HG02759 (cell line): Measurements from ENCODE around the gene RASEF.

ENCODE experiments used
- ATAC-seq: cut with Tn5 transposase; IDR thresholded peaks from one replicate; pipeline ENCODE4 v1.9.1; 2021; ENCODE audit warnings: mild to moderate bottlenecking, moderate library complexity; ENCODE audit not compliant: unreplicated experiment

The RASEF gene

GRCh38 chr9:83059417-83059816 lies 3.5 kb downstream of the RASEF start:
- no peak for ATAC-seq

- ATAC-seq, result no peak
Measured at GRCh38 chr9:83056911-83057310, 6.0 kb downstream of the RASEF start.

GRCh38 chr9:83056174-83056573 lies 6.8 kb downstream of the RASEF start:
- ATAC-seq, result no peak

DNA sequence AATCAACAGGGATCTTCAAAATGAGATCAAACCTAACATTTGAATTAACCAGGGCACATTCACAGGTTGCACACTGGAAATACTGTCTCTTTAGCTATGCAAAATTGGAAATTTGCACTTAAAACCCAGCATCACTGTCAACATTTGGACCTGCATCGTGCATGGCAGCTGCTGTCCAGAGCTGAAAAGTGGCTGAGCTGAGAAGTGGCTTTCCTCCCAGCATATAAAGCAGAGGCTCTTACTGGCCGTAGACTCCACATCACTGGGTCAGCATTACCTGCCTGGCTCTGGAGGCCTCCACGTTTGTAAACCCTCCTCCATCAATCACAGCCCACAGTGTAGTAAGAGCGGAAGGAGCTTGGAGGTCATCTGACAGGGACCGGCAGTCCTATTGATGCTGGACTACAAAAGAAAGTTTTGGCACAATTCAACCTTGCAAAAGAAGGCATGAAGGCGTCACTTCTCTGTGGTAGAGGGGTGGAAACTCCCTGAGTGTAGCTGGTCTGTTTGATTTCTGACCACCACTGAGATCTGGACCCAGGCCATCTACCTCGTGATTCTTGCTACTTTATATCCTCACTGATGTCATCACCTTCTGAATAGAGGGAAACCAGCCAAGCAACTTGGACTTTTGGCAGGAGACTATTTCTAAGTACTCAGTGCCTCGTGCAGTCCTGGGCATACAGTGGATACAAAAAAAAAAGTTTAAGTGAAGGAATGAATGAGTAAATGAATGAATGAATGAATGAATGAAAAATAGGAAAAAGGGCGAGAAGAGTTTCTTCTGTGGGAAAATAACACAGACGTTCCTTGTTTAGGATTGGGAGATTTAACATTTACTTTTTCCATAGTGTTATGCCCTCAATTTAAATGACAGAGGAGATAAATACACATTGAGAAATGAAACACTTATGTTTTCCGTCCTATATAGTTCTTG lies 14.8 kb downstream of the RASEF start:
- no peak for ATAC-seq

DNA sequence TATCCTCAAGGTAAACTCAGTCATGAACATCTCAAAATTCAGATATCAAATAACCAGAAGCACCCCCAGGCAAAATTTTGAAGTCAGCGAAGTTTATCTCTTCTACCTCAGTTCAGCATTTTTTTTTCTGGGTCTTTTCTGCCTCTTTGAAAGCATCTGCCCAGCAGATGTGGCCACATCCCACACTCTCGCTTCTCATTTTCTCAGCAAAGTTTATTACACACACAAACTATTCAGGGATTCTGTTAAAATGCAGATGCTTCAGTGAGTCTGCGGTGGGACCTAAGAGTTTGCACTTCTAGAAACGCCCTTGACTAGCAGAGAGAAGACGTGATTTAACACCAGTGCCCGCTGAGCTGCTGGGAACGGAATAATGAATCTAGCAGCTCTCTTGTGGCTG lies 19.3 kb downstream of the RASEF start:
- no peak for ATAC-seq

DNA sequence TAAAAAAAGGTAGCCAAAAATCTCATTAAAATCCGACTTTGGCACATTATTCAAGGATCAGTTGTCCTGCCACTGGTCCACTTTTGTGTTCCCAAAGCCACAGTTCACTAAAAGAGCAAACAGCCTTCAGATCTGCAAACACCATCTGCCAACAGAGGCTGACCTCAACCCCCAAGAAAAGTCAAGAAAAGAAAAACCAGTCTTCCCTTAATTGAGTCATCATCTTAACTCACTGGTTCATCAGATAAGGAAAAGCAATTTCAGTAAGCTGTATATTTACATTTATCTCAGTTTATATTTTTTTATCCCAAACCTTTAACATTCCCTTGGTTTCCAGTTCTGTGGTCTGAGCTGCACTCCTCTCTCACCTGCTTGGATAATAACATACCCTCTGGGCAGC lies 21.2 kb downstream of the RASEF start:
- no peak for ATAC-seq

GRCh38 chr9:83039303-83039702 lies 23.6 kb downstream of the RASEF start:
- ATAC-seq, result no peak

GRCh38 chr9:83036043-83036442 lies 26.9 kb downstream of the RASEF start:
- no peak for ATAC-seq

- ATAC-seq, result no peak
Measured at GRCh38 chr9:83035143-83035542, 27.8 kb downstream of the RASEF start.

DNA sequence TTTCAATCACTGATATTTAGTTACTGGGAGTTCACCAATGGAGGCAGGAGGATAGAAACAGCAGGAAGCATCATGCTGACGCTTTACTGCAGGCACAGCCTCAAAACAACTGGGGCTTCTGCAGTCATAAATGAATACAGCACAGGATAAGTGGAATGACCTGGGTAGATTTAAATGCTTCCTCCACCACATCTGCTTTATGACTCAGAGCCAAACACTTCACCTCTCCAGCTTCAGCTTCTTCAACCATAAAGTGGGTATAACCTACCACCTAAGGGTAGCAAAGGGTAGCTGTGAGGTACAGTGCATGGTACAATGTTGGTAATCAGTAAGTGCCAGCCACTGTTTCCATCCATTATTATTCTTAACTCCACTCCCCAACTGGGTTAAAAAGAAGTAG lies 28.4 kb downstream of the RASEF start:
- no peak for ATAC-seq

GRCh38 chr9:83034026-83034425 lies 28.9 kb downstream of the RASEF start:
- ATAC-seq, result no peak

GRCh38 chr9:83032065-83032625 lies 30.8 kb downstream of the RASEF start:
- ATAC-seq, result no peak

GRCh38 chr9:83030391-83031107 lies 32.4 kb downstream of the RASEF start:
- ATAC-seq, result no peak

DNA sequence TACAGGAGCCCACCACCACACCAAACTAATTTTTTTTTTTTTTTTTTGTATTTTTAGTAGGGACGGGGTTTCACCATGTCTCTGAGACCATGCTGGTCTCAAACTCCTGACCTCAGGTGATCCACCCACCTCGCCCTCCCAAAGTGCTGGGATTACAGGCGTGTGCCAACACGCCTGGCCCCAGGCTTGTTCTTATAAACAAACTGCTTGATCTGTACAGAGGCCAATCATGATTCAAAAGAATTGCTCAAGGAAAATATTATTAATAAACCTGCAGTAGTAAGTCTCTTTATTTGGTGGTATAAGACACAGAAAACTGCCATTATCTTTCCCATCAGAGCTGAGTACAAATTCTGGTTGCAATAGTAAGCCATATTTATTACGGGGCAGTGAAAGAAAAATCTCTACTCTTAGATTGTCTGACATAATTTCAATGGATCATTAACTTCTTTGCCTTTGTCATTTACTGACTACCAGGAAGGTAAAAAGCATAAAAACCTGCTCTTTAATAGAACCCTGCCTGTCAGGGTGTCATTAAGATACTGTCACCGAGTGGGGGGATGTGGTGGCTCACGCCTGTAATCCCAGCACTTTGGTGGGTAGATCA lies 33.3 kb downstream of the RASEF start:
- no peak for ATAC-seq

- no peak for ATAC-seq
Measured at GRCh38 chr9:83027153-83027891, 35.6 kb downstream of the RASEF start.

- no peak for ATAC-seq
Measured at GRCh38 chr9:83024506-83025125, 38.3 kb downstream of the RASEF start.

GRCh38 chr9:83023151-83023550 lies 39.8 kb downstream of the RASEF start:
- ATAC-seq, result no peak

DNA sequence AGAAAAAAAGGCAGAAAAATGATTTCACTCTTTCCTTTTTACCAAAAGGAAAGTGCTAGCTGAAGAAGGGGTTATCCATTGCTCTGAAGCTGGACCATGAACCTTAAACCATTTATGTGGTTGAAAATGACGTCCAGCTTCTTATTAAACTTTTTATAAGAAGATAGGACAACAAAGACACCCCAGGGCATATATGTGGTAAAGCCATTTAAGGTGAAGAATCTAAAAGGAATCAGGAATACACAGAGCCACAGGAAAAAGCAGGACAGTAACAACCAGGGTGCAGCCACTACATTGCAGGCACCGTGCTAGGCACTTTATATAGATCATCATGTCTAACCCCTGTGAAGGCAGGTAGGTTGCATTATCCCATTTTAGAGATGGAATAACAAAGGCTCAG lies 42.1 kb downstream of the RASEF start:
- ATAC-seq, result no peak

- no peak for ATAC-seq
Measured at GRCh38 chr9:83020327-83020726, 42.6 kb downstream of the RASEF start.

DNA sequence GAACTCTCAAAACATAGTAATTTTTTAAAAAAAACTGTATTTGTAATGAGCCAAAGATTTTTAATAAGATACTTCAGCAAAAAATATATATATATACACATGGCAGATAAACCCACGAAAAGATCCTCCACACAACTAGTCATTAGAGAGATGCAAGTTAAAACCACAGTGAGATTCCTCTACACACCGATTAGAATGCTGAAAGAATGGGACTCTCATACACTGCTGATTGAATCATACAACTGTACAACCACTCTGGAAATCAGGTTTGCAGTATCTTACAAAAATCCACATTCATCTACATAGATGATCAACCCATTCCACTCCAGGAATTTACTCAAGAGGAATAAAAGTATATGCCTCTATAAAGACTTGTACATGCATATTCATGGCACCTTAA lies 43.7 kb downstream of the RASEF start:
- ATAC-seq, result no peak
